ENCODE results near the gene AHCY.
"Not testable (repeated sequence)": the region's sequence is repeated elsewhere in the genome, so short reads cannot be mapped to it uniquely, and the experiment has no call there.

Gene AHCY

DNA sequence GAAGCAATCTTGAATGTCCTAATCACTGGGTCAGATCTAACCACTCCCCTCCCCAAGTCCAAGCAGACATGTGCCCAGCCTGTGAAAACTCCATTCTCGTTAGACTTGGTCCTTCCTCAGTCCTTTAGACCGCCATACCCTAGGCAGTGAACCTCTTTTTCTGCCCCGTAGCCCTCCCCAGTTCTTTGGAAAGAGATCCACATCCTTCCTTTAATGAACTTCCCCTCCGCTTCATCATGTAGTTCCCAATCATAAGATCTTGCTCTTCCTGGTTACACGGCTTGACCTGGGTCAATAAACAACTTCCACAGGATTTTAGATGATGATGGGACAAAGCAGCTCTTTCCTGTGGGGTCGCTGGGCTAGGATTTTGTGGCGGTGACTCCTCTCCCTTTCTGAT lies 9.6 kb downstream of the AHCY start:
- H3K36me3 ChIP-seq (ENCODE audit: insufficient read depth, low read length), result peaks cover 80% of the 10 kb centered on the region
- 95% methylated on average over 7 of the region's 7 CpGs for WGBS

DNA sequence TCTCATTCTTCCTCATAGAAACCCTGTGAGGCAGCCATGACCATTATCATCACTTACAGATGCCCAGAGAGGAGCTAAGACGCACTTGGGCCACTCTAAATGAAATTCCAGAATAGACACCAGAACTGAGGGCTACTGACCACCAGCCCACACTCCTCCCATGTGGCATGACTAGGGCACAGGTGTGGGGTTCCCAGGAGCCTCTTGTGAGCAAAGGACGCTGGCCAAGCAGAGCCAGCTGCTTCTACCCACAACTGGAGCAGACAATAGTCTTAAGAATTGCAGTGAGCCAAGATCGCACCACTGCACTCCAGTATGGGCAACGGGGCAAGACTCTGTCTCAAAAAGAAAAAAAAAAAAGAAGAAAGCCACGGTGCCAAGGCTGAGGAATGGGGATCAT lies 10.0 kb downstream of the AHCY start:
- Histone ChIP-seq H3K36me3 (ENCODE audit: insufficient read depth, low read length) (peaks cover 85% of the 10 kb centered on the region), H3K4me3 (ENCODE audit: low read length) (no peak overlapping the region), H3K27me3 (ENCODE audit: insufficient read depth, low read length) (no peaks in the 10 kb centered on the region), H3K27ac (ENCODE audit: low read depth, low read length) (no peak overlapping the region), H3K9ac (ENCODE audit: low read depth, low read length) (no peak overlapping the region), H3K4me1 (ENCODE audit: insufficient read depth, low read length) (no peaks in the 10 kb centered on the region), H3K9me3 (ENCODE audit: insufficient read depth, low read depth, low read length) (no peaks in the 10 kb centered on the region)
- 95% methylated on average over 5 of the region's 5 CpGs for WGBS

More for the DNA sequence above, 9.6 kb downstream of the AHCY start:
- H3K27ac ChIP-seq (ENCODE audit: low read depth, low read length), result no peak overlapping the region
- H3K27me3 ChIP-seq (ENCODE audit: insufficient read depth, low read length), result no peaks in the 10 kb centered on the region
- no peaks in the 10 kb centered on the region for H3K4me1 ChIP-seq (ENCODE audit: insufficient read depth, low read length)
- H3K4me3 ChIP-seq (ENCODE audit: low read length), result no peak overlapping the region
- no peak overlapping the region for H3K9ac ChIP-seq (ENCODE audit: low read depth, low read length)
- no peaks in the 10 kb centered on the region for H3K9me3 ChIP-seq (ENCODE audit: insufficient read depth, low read depth, low read length)

DNA sequence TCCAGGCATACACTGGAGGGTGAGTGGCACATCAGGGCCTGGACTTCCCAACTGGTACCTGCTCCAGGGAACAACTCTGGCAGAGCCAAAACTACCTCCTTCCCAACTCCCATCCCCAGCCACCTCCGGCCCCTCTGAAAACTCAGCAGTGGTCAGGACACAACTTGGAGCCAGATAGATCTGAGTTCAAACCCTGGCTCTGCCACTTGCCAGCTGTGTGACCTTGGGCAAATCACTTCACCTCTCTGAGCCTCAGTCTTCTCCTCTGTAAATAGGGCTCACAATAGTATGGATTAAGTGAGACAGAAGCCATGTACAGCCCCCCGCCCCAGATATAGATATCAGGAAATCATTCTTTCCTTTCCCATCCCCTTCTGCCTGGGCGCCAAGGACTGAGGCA lies 10.7 kb downstream of the AHCY start:
- Histone ChIP-seq H3K9me3 (ENCODE audit: insufficient read depth, low read depth, low read length) (no peaks in the 10 kb centered on the region), H3K9ac (ENCODE audit: low read depth, low read length) (no peak overlapping the region), H3K27ac (ENCODE audit: low read depth, low read length) (no peak overlapping the region), H3K36me3 (ENCODE audit: insufficient read depth, low read length) (peaks cover 91% of the 10 kb centered on the region), H3K4me1 (ENCODE audit: insufficient read depth, low read length) (no peaks in the 10 kb centered on the region), H3K27me3 (ENCODE audit: insufficient read depth, low read length) (no peaks in the 10 kb centered on the region), H3K4me3 (ENCODE audit: low read length) (no peak overlapping the region)
- whole genome bisulfite sequencing, result 96% methylated on average over 3 of the region's 3 CpGs

DNA sequence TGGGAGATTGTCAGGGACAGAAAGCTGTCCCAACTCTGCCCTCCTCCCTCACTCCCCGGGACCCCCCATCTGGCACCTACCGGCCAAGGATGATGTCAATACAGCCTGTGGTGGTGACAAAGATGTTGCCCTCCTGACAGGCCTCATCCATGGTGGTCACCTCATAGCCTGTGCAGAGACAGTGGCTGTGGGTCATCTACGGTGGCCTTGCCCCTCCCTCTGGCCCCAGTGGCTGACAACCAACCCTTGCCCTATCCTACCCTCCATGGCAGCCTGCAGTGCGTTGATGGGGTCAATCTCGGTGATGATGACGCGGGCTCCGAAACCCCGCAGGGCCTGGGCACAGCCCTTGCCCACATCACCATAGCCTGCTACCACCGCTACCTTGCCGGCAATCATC lies 12.7 kb downstream of the AHCY start:
- 98% methylated on average over 11 of the region's 11 CpGs for WGBS
- H3K9ac ChIP-seq (ENCODE audit: low read depth, low read length), result no peak overlapping the region
- no peaks in the 10 kb centered on the region for H3K4me1 ChIP-seq (ENCODE audit: insufficient read depth, low read length)
- H3K27me3 ChIP-seq (ENCODE audit: insufficient read depth, low read length), result no peaks in the 10 kb centered on the region
- peaks cover 93% of the 10 kb centered on the region for H3K36me3 ChIP-seq (ENCODE audit: insufficient read depth, low read length)
- no peak overlapping the region for H3K4me3 ChIP-seq (ENCODE audit: low read length)
- no peak overlapping the region for H3K27ac ChIP-seq (ENCODE audit: low read depth, low read length)
- H3K9me3 ChIP-seq (ENCODE audit: insufficient read depth, low read depth, low read length), result no peaks in the 10 kb centered on the region

DNA sequence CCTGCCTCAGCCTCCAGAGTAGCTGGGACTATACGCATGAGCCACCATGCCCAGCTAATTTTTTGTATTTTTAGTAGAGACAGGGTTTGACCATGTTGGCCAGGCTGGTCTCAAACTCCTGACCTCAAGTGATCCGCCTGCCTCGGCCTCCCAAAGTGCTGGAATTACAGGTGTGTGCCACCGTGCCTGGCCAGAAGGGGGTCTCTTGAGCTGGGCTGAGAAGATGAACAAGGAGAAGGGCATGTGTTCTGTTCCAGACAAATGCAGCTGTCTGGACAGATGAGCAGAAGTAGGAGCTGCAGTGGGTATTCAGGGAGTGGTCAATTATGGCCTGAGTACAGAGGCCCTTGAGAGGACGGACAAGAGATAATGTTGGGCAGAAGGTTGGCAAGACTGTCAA lies 15.7 kb downstream of the AHCY start:
- not testable (repeated sequence) for H3K27ac ChIP-seq (ENCODE audit: low read depth, low read length); H3K4me1 ChIP-seq (ENCODE audit: insufficient read depth, low read length); H3K27me3 ChIP-seq (ENCODE audit: insufficient read depth, low read length); H3K9ac ChIP-seq (ENCODE audit: low read depth, low read length); H3K4me3 ChIP-seq (ENCODE audit: low read length); H3K9me3 ChIP-seq (ENCODE audit: insufficient read depth, low read depth, low read length)
- 97% methylated on average over 5 of the region's 5 CpGs for WGBS
- H3K36me3 ChIP-seq (ENCODE audit: insufficient read depth, low read length), result peaks cover 93% of the 10 kb centered on the region

DNA sequence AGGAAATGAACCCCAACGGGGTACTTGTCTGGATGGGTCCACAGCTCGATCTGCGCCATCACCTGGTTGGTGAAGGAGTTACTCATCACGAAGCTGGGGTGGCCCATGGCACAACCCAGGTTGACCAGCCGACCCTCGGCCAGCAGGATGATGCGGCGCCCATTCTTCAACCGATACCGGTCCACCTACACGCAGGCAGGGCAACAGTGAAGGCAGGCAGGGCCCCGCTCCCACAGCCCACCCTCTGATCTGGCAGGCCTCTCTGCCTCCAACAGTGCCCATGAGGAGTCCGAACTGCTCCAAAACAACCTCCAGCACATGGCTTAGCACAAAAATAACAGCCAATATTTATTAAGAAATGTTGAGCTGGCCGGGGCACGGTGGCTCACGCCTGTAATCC lies 17.7 kb downstream of the AHCY start:
- no peak overlapping the region for H3K4me3 ChIP-seq (ENCODE audit: low read length)
- H3K27me3 ChIP-seq (ENCODE audit: insufficient read depth, low read length), result no peaks in the 10 kb centered on the region
- H3K27ac ChIP-seq (ENCODE audit: low read depth, low read length), result no peak overlapping the region
- no peak overlapping the region for H3K9ac ChIP-seq (ENCODE audit: low read depth, low read length)
- H3K4me1 ChIP-seq (ENCODE audit: insufficient read depth, low read length), result no peaks in the 10 kb centered on the region
- peaks cover 93% of the 10 kb centered on the region for H3K36me3 ChIP-seq (ENCODE audit: insufficient read depth, low read length)
- 94% methylated on average over 16 of the region's 16 CpGs for WGBS
- H3K9me3 ChIP-seq (ENCODE audit: insufficient read depth, low read depth, low read length), result no peaks in the 10 kb centered on the region

DNA sequence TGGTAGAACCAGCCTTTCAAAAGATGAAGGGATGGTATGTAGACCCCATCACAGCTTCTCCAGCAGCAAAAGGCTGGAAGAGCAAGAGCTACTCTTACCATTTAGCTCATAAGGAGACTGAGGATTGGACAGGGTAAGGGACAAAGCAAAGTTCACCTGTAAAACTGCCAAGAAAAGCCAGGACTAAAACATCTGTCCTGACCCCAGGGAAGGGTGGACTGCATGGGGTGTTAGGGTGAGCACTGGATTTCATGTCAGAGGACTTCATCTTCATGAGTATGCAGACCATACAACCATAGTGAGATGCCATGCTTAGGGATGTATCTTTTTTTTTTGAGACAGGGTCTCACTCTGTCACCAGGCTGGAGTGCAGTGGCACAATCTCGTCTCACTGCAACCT lies 19.3 kb downstream of the AHCY start:
- H3K27ac ChIP-seq (ENCODE audit: low read depth, low read length), result no peak overlapping the region

DNA sequence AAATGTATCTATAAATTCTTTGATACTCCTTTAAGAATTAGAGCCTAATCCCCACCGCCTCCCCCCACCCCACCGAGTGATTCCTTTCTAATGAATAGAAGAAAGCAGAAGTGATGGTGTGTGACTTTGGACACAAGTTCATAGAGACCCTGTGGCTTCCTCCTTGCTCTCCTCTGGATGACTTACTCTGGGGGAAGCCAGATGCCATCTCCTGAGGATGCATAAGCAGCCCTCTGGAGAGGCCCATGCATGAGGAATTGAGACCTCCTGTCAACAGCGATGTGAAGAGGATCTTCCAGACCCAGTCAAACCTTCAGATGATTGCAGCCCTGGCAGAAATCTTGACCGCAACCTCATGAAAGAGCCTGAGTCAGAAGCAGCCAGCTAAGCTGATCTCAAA lies 21.1 kb downstream of the AHCY start:
- Histone ChIP-seq H3K27me3 (ENCODE audit: insufficient read depth, low read length) (no peaks in the 10 kb centered on the region), H3K27ac (ENCODE audit: low read depth, low read length) (no peak overlapping the region), H3K9me3 (ENCODE audit: insufficient read depth, low read depth, low read length) (no peaks in the 10 kb centered on the region), H3K9ac (ENCODE audit: low read depth, low read length) (no peak overlapping the region), H3K4me1 (ENCODE audit: insufficient read depth, low read length) (no peaks in the 10 kb centered on the region), H3K4me3 (ENCODE audit: low read length) (no peak overlapping the region), H3K36me3 (ENCODE audit: insufficient read depth, low read length) (peaks cover 94% of the 10 kb centered on the region)
- WGBS, result 95% methylated on average over 2 of the region's 4 CpGs

More for the DNA sequence above, 19.3 kb downstream of the AHCY start:
- no peak overlapping the region for H3K9ac ChIP-seq (ENCODE audit: low read depth, low read length)
- peaks cover 94% of the 10 kb centered on the region for H3K36me3 ChIP-seq (ENCODE audit: insufficient read depth, low read length)
- whole genome bisulfite sequencing, result 100% methylated on average over 1 of the region's 1 CpG
- no peaks in the 10 kb centered on the region for H3K9me3 ChIP-seq (ENCODE audit: insufficient read depth, low read depth, low read length)
- H3K27me3 ChIP-seq (ENCODE audit: insufficient read depth, low read length), result no peaks in the 10 kb centered on the region
- H3K4me1 ChIP-seq (ENCODE audit: insufficient read depth, low read length), result no peaks in the 10 kb centered on the region
- no peak overlapping the region for H3K4me3 ChIP-seq (ENCODE audit: low read length)

DNA sequence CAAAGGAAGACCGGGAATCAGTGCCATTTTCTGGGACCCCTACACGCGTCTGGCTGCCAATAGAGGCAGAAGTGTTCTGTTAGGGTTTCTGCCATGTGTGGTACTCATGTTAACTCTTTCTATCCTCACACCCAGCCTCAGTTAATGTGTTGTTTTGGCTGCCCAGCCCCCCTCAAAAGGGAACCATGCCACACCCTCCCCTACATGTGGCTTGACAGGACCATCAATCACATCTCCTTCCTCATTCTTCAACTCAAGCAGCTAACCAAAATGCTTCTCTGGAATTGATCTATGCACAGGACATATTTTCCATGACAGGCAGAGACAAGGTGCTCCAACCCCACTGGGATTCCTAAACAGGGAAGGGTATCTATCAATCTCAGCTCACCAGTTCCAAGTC lies 22.0 kb downstream of the AHCY start:
- H3K4me1 ChIP-seq (ENCODE audit: insufficient read depth, low read length), result no peaks in the 10 kb centered on the region
- WGBS, result 90% methylated on average over 3 of the region's 3 CpGs
- peaks cover 95% of the 10 kb centered on the region for H3K36me3 ChIP-seq (ENCODE audit: insufficient read depth, low read length)
- no peak overlapping the region for H3K27ac ChIP-seq (ENCODE audit: low read depth, low read length)
- no peak overlapping the region for H3K4me3 ChIP-seq (ENCODE audit: low read length)
- H3K9ac ChIP-seq (ENCODE audit: low read depth, low read length), result no peak overlapping the region
- H3K27me3 ChIP-seq (ENCODE audit: insufficient read depth, low read length), result no peaks in the 10 kb centered on the region
- H3K9me3 ChIP-seq (ENCODE audit: insufficient read depth, low read depth, low read length), result no peaks in the 10 kb centered on the region

DNA sequence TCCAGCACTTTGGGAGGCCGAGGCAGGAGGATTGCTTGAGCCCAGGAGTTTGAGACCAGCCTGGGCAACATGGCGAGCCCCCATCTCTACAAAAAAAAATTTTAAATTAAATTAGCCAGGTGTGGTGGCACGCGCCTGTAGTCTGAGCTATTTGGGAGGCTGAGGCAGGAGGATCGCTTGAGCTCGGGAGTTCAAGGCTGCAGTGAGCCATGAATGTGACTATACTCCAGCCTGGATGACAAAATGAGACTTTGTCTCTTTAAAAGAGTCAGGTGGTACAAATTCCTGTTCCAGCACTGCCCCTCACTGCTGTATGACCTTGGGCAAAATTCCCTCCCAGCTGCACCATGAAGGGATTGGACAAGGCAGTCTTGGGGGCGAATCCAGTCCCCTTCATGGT lies 28.5 kb downstream of the AHCY start:
- Histone ChIP-seq H3K36me3 (ENCODE audit: insufficient read depth, low read length) (peaks cover 71% of the 10 kb centered on the region), H3K4me1 (ENCODE audit: insufficient read depth, low read length) (no peaks in the 10 kb centered on the region), H3K9ac (ENCODE audit: low read depth, low read length) (no peak overlapping the region), H3K4me3 (ENCODE audit: low read length) (no peak overlapping the region), H3K9me3 (ENCODE audit: insufficient read depth, low read depth, low read length) (no peaks in the 10 kb centered on the region), H3K27me3 (ENCODE audit: insufficient read depth, low read length) (no peaks in the 10 kb centered on the region), H3K27ac (ENCODE audit: low read depth, low read length) (no peak overlapping the region)
- 97% methylated on average over 7 of the region's 7 CpGs for WGBS

DNA sequence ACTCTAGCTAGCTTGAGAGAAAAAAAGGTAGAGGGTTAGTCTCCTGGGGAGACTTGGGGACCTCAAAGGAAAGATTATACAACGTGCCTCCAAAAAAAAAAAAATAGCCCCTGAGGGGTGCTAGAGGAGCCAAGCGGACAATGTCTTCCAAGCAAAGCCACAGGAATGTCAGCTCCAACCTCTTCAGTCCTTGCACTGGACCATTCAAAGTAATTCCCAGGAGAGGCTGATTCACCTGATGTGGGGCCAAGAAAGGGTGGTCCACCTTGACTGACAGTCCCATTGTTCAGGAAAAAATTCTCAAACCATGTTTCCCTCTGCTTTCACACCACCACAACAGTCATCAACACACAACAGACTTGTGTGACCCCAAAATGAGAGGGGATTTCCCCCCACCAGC lies 31.2 kb downstream of the AHCY start:
- Histone ChIP-seq H3K27ac (ENCODE audit: low read depth, low read length) (no peak overlapping the region), H3K9me3 (ENCODE audit: insufficient read depth, low read depth, low read length) (no peaks in the 10 kb centered on the region), H3K4me1 (ENCODE audit: insufficient read depth, low read length) (no peaks in the 10 kb centered on the region), H3K9ac (ENCODE audit: low read depth, low read length) (no peak overlapping the region), H3K36me3 (ENCODE audit: insufficient read depth, low read length) (peaks cover 48% of the 10 kb centered on the region), H3K4me3 (ENCODE audit: low read length) (no peak overlapping the region), H3K27me3 (ENCODE audit: insufficient read depth, low read length) (no peaks in the 10 kb centered on the region)
- WGBS, result 93% methylated on average over 2 of the region's 2 CpGs

DNA sequence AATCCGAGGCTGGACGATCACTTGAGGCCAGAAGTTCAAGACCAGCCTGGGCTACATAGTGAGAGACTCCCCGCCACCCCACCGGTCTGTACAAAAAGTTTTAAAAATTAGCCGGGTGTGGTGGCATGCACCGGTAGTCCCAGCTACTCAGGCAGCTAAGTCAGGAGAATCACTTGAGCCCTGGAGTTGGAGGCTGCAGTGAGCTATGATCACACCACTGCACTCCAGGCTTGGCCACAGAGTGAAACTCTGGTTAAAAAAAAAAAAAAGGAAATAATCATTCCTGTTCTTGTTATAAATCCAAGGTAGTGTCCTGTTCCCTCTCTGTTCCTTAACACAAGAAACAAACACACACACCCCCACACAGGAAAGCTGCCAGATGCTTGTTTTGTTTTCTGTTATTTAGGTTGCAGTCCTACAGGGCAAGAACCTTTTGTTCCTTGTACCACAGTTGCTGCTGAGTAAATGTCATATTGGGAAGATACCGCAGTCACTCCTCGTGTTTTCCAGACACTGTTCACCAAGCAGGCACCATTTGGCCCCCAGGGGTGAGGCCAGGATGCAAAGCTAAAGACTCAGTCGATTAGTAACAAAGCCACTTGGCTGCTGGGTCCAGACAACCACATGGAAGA lies 33.0 kb downstream of the AHCY start:
- Histone ChIP-seq H3K36me3 (ENCODE audit: insufficient read depth, low read length) (peaks cover 30% of the 10 kb centered on the region), H3K4me1 (ENCODE audit: insufficient read depth, low read length) (no peaks in the 10 kb centered on the region), H3K9me3 (ENCODE audit: insufficient read depth, low read depth, low read length) (no peaks in the 10 kb centered on the region), H3K27me3 (ENCODE audit: insufficient read depth, low read length) (no peaks in the 10 kb centered on the region), H3K4me3 (ENCODE audit: low read length) (no peak overlapping the region), H3K27ac (ENCODE audit: low read depth, low read length) (no peak overlapping the region), H3K9ac (ENCODE audit: low read depth, low read length) (no peak overlapping the region)
- WGBS, result 93% methylated on average over 9 of the region's 9 CpGs

Data from HUES64 (cell line).